HG02938 (cell line): ENCODE results near the gene ASCL5.
A peak's percentile ranks its signal among the peaks of the same experiment; 100 is the strongest.

Source experiments
- ATAC-seq: cut with Tn5 transposase; IDR thresholded peaks from one replicate; pipeline ENCODE4 v1.9.1; 2021; ENCODE audit warnings: mild to moderate bottlenecking, moderate library complexity; ENCODE audit not compliant: unreplicated experiment

ASCL5 gene

DNA sequence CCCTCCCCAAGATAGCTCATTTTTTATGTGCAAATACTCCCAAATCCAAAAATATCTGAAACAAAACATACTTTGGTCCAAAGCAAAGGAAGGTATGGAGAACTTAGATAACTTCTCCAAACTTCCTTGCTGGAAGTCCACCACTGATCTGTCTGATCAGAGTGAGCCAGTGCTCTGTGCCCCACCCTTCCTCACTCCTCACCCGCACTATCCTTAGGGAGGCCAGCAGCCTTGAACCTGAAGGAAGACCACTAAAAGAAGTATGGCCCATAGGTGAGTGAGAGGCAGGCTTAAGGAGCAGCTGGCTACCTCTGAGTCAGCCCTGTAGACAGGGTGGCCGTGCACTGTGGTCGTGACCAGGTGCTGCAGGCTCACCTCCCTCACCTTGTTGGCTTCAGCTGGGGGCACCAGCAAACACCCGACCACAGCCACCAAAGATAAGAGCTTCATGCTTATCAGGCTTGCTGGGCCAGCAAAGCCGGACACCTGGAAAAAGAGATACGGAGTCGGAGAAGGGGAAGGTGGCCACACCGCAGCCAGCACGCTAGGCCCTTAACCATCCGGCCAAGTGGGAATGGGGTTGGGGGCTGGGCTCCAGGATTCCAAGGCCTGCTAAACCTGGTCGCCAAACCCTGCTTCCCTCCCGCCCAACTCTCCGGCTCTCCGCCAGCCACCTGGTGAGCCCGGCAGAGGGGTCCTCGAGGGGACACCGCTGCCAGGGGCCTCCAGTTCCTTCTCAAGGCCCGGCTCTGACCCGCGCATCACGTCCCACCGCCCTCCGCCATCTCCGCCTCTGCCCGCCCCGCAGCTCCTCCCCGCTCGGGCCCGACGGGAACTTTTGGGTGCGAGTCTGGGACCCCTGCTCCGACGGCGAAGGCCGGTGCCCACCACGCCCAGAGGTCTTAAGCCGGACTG, 26.7 kb upstream of the ASCL5 start:
- peak; percentile 72 for ATAC-seq

DNA sequence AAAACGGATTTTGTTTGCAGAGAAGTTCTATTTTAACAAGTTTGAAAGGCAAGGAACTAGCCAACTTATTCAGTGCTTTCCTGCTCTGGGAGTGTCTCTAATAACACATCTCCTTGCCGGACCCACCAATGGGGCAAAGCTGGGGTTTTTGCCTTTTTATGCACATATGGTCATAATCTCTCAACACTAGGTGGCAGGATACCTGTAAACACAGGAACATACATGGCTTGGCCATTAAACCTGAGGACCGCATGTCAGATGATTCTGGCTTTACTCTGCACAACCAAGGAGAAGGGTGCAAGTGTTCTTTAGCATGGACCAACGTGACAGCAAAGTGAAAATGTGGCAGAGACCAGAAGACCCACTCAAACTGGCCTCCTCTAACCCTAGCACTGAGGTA, 22.4 kb upstream of the ASCL5 start:
- ATAC-seq = no peak

DNA sequence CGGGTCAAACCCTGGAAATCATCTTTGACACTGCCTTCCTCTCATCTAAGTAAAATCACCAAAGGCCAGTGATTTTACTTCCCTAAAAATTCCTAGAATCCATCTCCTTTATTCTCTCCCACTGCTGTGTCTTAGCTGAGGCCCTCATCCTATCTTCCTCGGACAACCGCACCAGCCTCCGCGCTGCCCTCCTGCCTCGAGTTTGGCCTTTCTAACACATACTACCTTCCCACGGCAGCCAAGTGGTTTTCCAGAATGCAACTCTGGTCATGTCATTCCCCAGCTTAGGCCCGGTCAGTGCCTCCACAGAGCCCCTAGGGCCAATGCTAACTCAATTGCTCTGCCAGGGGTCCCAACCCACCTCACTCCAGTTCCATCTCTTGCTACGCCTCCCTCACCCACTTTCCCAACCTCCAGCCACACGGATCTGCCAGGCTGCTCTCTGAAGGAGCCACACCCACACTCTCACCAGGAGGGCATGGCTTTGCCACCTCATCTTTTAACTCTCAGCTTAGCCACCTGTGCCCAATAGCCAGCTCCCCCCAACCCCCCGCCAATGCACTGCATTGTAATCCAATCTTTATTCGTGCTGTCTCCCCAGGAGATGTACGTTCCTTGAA, 20.5 kb upstream of the ASCL5 start:
- no peak for ATAC-seq

DNA sequence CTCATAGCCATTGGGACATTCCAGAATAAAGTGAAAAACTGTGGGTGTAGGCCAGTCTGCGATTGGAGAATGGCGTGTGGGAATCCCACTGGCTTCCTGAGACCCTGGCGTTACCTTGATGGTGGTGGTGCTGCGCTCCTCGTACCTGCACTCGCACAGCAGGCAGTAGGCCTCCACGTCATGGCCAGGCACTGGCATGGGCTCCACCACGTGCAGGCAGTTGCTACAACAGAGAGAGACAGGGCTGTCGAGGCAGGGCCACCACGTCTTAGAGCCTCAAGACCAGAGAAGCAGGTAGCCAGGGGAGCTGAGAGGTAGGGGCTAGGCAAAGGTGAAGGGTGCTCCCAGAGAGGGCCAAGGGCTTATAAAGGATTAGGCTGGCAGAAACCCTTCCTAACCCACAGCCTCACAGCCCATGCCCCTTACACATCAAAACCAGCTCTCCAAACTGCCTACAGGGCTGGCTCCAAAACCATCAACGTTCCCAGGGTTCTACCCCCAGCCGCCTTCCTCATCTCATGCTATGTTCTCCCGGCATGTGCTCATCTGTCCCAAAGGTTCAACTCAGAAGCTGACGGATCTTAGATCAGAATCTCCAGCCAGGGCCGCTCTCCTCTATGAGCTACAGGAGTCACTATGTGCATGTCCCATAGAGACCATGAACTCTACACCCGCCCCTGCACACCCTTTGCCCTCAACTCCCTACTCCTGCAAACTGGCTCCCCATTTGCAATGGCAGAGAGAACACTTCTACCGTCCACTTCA, 19.8 kb upstream of the ASCL5 start:
- ATAC-seq = no peak

DNA sequence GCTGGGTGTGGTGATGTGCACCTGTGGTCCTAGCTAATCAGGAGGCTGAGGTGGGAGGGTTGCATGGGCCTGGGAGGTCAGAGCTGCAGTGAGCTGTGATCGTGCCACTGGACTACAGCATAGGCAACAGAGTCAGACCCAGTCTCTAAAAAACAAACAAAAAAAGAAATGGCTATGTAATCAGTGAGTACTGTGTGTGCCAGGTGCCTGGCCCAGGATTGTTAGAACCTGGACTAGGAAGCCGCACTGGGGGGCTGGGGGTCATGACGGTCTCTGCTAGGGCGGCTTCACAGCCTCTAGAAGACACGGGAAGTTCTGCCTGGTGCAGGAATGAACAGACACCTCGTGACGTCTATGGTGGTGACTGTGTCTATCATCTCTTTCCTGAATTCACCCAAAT, 18.8 kb upstream of the ASCL5 start:
- ATAC-seq = no peak

DNA sequence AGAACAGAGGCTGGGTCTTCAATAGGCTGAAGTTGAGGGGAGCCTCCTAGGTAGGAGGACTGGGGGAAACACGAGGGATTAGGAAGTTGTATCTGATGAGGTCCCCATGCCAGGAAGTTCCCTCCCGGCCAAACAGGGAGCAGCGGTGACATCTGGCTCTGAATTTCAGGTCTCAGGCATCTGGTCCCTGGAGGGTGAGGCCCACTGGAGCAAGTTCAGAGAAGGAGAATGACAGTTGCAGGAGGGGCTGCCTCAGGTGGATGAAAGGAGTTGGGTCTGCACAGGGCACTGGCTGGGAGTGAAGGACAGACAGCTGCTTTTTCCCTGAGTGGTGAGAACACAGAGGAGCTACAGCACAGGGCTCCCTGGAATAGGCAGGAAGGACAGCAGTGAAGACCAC, 18.1 kb upstream of the ASCL5 start:
- ATAC-seq = no peak

DNA sequence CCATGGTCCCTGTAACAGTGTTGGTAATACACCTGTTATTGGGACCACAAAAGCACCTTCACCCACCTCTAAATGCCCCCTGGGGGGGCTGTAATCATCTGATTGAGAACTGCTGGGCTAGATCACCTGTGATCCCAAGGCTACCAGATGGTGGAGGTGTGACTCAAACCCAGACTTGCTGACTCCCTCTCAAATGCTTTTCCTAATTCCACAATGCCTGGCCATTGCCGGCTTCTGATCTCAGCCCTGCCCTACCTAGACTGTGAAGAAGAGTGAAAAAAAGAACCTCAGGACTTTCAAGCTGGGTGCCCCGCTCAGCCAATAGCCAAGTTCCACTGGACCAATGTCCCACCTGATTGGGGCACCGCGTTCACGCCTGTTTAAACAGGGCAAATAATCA, 17.7 kb upstream of the ASCL5 start:
- no peak for ATAC-seq

DNA sequence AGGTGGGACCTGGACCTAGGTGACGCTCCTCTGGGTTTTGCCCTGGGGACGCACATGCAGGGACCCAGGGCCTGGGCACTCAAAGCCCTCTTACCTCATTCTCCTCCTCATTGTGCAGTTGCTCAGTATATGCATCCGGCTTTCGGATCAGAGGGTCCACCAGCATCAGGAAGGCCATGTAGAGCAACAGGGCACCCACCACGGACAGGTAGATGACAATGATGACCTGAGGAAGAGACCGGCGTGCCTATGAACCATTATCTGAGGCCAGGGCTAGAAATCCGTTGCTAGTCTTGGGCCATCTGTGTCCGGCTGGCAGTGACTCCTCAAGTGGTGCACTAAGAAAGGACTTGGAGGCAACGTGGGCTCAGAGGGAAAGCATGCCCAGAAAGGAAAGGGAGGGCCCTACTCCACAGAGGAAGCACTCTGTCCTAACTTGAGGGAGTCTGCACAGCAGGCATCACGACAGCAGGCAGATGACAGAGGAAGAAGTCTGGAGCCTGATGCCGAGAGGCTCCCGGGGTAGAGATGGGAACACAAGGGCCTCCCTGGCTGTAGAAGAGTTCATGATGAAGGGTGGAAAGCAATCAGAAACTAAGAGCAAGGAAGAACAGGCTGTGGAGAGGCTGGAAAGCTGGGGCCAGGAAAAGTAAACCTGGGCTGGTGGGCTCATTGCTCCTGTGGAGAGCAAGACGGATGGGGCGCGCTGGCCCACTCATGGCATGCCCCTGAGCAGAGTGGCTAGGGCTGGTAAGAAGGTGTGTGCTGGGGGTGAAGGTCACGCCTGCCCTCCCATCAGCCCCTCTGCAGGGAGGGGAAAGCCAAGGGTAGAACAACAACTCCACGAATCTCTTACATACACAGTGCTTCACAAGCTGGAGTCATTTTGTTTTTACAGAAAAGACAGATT, 17.0 kb upstream of the ASCL5 start:
- no peak for ATAC-seq

DNA sequence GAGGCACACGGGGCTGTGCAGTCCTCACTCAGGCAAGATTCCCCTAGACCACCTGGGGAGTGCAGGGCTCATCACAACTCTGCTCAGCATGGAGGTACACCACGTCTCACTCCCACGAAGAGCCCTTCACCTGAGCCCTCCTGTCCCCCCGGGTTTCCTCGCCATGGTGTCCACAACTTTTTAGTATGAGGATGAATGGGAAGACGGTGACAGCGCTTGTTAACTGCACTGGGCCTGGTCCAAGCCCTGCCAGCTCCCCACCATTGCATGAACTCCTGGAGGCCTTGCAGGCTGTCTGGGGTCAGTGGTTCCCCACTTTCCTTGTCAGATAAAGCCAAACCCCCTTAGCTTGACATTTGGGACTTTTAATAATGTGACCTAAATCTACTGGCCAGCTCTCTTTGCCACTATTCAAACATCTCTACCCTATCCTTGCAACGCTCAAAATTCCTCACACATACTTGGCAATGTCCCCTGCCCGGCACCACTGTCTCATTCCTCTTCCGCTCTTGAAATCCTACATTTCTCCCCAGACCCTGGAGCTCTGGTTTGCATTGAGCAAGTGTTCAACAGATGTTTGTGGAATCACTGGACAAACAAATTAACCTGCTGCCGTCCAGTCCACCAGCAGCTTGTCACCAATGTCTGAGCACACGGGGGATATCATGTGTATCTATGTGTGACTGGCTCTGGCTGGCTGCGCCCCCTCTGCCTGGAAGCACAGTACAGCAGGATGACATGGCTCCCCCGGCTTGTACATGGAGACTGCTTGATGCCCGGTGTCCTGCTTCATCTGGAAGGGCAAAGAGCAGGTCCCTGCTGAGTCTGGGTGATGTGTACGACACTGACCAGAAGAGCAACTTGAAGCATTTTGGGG, 16.1 kb upstream of the ASCL5 start:
- no peak for ATAC-seq

DNA sequence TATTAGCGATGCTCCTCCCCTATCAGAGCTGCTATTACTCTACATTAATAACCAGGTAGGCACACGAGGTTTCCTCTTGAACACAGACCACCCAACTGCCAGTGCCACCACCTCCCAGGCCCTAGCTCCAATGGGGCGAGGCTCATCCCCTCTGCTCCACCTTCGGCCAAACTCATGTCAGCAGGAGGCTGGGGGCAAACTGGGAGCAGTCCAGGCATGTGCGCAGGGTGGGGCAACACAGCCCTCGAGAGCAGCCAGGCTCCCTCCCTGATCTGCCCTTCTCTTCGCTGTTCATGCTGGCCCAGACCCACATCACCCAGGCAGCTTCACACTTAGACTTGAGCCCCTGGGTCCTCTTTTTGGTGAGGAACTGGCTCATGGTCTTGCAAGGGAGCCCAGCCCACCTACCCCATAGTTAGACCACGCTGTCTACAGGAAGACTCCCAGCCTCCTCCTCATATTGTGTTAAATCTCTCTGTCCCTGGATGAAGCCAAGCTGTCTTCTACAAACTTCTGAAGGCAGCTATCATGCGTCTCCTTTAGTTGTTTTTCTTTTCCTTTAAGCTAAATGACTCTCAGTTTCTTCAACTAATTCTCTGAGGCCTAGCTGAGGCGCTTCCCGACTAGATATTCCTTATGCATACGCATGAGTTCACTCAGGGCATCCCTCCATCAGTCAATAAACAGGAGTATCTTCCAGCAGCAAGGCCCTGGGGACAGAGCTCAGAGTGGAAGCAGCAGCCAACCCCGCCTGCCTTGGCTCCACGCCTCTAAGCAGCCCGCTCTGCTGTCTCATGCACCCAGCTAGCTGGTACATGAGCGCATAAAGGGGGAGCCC, 15.2 kb upstream of the ASCL5 start:
- ATAC-seq = no peak

DNA sequence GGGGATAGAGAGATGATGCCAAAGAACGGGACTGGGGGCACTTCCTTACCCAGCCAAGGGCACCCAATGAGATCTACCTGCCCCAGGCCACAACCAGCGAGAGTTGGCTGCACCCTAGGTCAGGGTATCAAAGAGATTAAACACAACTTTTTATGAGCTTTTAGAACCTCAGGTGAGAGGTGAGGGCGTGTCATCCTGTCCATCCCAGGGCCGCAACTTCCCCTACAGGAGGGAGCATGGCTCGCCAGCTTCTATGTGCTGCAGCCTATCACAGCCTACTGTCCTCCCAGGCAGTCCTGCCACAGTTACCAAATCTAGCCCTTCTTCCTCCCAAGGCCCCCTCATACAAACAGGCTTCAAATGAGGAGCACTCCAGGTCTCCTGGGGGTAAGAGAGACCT, 14.4 kb upstream of the ASCL5 start:
- no peak for ATAC-seq

DNA sequence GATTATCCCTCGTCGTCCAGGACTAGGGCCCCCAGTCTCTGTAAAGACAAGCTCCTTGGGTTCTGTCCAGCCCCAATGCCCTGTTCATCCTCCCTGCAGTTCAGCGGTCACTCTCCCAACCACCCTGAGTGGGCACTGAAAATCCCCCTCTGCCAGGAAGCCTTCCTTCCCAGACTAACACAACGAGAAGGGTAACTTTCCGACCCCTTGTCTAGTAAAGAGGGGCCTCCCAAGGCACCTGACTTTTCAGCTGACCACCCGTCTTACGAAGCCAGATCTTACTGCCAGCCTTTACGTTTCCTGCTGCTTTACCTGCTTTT, 13.9 kb upstream of the ASCL5 start:
- no peak for ATAC-seq

DNA sequence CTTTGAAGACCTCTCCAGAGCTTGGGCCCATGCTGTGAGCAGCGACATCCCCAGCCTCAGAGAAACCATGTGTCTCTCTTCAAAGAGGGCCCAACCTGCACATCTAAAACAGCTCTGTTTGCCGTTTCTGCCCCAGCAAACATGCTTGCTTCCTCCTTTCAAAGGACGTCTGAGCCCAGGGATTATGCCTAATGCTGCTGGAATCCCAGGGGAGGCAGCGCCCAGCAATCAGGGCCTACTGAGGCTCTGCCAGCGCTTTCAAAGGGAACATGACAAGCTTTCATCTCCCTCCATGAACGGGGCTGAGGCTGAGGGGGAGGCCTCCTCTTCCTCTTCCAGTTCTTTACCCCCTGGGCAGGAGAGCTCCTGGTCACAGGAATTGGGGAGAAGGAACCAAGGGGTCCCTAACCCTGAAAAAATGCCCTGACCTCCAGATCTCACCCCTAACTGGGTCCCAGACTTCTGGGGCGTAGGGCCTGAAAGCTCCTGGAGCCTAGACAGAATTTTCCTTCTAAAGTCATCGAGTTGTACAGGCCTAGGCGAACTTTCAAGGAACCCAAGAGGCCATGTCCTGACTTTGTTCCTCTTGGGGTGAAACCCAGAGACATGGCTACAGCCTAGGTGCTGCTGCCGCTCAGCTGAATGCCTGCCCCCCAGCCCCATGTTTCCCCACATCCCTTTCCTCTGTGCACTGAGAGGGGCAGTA, 13.4 kb upstream of the ASCL5 start:
- no peak for ATAC-seq

DNA sequence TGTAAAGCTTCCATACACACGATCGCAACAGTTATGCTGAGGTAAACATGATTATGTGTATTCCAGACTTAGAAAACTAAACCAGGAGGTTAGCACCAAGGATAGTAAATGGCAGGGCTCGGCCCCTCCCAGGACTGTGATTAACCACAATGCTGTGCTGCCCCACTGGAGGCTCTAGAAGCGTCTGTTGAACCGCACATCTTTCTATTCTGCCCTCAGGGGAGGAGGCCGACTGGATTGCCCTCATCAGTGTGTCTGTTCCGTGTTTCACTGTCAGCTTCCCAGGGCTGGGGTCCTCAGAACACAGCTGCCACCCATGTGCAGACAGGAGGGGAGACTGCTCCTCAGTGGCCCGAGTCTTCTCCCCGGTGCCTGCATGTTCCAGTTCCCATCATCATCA, 12.8 kb upstream of the ASCL5 start:
- no peak for ATAC-seq

DNA sequence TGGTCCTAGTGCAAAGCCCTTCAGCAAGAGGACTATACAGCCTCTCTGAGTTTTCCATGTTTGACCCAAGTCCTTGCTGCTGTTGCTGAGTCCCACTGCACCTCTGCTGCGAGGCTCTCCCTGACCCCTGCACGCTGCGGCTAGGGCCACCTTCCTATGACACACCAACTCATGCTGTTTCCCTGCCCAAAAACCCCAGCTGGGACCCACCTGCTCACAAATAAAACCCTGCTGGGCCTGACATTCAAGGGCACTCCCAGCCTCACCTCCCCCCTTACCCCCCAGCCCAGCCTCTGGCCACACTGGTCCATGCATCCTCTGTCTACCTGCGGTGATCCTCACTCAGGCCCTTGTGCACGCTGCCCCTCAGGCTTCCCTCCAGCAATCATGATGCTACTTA, 12.3 kb upstream of the ASCL5 start:
- no peak for ATAC-seq

DNA sequence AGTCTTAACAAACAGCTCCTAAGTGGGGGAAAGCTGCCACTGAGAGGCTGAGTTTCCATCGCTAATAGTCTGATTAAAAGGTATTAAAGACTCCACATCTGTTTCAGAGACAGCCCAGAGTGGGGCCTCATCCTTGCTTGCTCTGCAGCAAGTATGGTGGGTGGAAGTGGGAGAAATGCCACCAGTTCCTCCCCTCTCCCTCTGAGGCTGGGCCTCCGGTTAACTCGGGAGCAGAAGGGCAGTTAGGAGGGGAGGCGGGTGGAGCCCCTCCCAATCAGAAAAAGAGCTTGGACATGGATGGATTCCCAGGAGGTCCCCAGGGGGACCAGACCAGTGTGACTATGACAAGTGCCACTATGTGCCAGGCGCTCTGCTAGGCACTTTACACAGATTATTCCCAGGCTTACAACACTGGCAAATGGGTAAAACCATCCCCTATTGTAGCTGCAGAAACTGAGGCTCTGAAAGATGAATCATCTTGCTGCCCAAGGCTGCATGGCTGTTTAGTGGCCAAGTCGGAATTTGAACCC, 11.4 kb upstream of the ASCL5 start:
- no peak for ATAC-seq

DNA sequence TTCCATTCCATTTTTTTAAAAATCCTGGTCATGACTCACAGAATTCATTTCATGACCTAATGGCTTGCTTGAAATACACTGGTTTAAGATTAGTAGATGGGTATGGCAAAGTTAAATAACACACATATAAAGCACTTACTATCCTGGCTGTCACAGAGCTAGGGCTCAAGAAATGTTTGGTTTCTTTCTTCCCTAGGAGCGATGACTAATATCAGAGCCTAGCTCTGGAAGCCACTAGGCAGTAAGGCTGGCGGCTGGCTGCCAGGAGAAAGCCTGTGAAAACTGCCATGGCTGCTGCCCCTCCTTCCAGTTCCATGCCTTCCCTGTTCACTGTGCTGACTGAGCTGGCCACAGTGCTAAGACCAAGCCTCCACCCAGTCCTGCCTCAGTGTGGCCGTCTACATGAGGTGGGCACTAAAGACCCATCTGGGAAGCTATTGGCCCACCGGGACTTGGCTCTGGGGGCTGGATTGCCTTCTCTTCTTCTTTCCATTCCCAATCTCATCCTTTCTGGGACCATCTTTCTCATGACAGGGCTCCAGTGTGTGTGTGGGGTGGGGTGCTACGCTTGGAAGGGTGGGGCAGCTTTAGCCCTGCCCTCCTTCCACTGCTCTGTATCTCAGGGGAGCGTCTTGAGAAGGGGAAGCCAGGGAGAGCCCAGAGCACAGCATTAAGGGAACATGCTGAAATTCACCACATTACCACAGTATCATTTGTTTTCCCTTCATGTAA, 10.8 kb upstream of the ASCL5 start:
- ATAC-seq = no peak

DNA sequence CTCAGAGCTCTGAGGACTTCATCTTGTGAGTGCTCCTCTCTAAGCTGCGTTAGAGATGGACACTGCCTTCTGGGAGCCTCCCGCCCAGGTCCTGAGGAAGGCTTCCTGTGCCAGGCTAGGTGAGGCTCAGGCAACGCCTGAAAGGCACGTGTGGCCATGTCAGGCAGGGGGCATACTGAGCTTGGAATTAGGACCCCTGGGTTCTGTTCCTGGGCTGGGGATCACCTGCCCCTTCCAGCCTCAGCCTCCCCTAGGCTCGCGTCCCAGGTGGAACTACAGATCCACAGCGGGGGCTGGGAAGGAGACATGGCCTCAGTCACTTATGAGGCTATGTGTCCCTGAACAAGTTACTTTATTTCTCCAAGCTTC, 10.0 kb upstream of the ASCL5 start:
- no peak for ATAC-seq
